Stimulated activated CD8-positive, alpha-beta memory T cell treated with anti-CD3 and anti-CD28 coated beads, Interleukin-4, amount 100 ng/mL, for 1 hour (primary cell): ENCODE measurements around the gene CNTN1.
"Not testable (repeated sequence)": the region's sequence is repeated elsewhere in the genome, so short reads cannot be mapped to it uniquely, and the experiment has no call there.

Experiments
- DNase-seq, 2 donors: peaks; one replicate each; pipeline ENCODE4 v3.0.0-alpha.2; 2020; ENCODE audit warnings: low read depth in 2 of 2, low spot score in 1 of 2

CNTN1 gene

GRCh38 chr12:40697566-40698259 lies 5.5 kb downstream of the CNTN1 start:
- DNase-seq = no peak

GRCh38 chr12:40701756-40702155 lies 9.5 kb downstream of the CNTN1 start:
- no peak for DNase-seq

- no peak for DNase-seq
Measured at GRCh38 chr12:40711121-40711520, 18.9 kb downstream of the CNTN1 start.

GRCh38 chr12:40714636-40715035 lies 22.4 kb downstream of the CNTN1 start:
- DNase-seq = no peak

GRCh38 chr12:40716037-40716436 lies 23.8 kb downstream of the CNTN1 start:
- no peak for DNase-seq

GRCh38 chr12:40717576-40717975 lies 25.3 kb downstream of the CNTN1 start:
- no peak for DNase-seq

GRCh38 chr12:40718878-40719372 lies 26.7 kb downstream of the CNTN1 start:
- no peak for DNase-seq

GRCh38 chr12:40723001-40723400 lies 30.8 kb downstream of the CNTN1 start:
- DNase-seq = no peak

- no peak for DNase-seq
Measured at GRCh38 chr12:40726366-40726765, 34.1 kb downstream of the CNTN1 start.

GRCh38 chr12:40727774-40728483 lies 35.7 kb downstream of the CNTN1 start:
- DNase-seq = no peak

GRCh38 chr12:40730281-40730680 lies 38.0 kb downstream of the CNTN1 start:
- DNase-seq = no peak

GRCh38 chr12:40733871-40734270 lies 41.6 kb downstream of the CNTN1 start:
- no peak for DNase-seq

- no peak for DNase-seq
Measured at GRCh38 chr12:40734276-40734675, 42.0 kb downstream of the CNTN1 start.

GRCh38 chr12:40735551-40736230 lies 43.5 kb downstream of the CNTN1 start:
- no peak for DNase-seq

- not testable (repeated sequence) for DNase-seq
Measured at GRCh38 chr12:40737416-40737815, 45.2 kb downstream of the CNTN1 start.

GRCh38 chr12:40738856-40739255 lies 46.6 kb downstream of the CNTN1 start:
- DNase-seq = no peak

GRCh38 chr12:40742041-40742440 lies 49.8 kb downstream of the CNTN1 start:
- DNase-seq = no peak

- no peak for DNase-seq
Measured at GRCh38 chr12:40745386-40745785, 53.1 kb downstream of the CNTN1 start.

GRCh38 chr12:40749863-40750262 lies 57.6 kb downstream of the CNTN1 start:
- no peak for DNase-seq

- no peak for DNase-seq
Measured at GRCh38 chr12:40752011-40752410, 59.8 kb downstream of the CNTN1 start.

GRCh38 chr12:40760821-40761220 lies 68.6 kb downstream of the CNTN1 start:
- DNase-seq = no peak

GRCh38 chr12:40762072-40762471 lies 69.8 kb downstream of the CNTN1 start:
- no peak for DNase-seq
